HG02588 (cell line): Measurements from ENCODE around the gene CRIP1.

ENCODE experiments used
- ATAC-seq: cut with Tn5 transposase; IDR thresholded peaks from one replicate; pipeline ENCODE4 v1.9.1; 2021; ENCODE audit warnings: mild to moderate bottlenecking, moderate library complexity; ENCODE audit not compliant: unreplicated experiment

Gene CRIP1

DNA sequence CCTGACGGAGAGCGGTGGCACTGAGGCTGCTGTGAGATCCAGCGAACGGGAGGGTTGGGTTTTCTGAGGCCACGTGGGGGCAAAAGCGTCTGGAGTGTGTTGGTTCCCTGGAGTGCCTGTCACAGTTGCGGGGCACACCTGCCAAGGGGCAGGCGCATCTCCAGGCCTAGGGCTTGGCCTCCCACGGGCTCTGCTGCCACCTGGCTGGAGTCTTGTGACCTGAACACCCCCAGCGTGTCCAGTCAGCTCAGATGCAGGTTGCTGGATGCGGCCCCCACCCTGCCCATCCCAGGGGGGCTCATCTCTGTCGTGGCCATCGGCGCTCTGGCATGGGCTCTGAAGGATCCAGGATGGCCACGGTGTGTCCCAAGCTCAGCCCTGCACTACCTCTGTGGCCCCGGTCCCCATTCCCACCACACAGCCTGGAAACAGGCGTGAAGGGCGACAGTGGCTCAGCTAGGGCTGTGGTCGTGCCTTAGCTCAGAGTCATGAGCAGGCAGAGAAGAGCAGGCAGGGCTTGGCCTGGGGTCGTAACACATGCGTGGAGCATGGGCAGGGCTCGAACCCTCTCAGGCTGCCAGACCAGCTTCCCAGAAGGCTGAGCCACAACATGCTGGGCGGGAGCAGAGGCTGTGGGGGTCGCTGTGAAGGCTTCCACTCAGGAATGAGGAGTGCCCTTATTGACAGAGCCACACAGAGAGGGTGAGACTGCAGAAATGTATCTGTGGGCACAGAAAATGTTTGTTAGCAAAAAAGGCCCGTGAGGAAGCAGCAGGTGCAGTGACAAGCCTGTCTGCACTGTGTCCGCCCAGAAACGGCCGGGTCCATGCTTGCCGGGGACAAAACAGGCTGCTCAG is 35.6 kb upstream of the CRIP1 start:
- no peak for ATAC-seq

DNA sequence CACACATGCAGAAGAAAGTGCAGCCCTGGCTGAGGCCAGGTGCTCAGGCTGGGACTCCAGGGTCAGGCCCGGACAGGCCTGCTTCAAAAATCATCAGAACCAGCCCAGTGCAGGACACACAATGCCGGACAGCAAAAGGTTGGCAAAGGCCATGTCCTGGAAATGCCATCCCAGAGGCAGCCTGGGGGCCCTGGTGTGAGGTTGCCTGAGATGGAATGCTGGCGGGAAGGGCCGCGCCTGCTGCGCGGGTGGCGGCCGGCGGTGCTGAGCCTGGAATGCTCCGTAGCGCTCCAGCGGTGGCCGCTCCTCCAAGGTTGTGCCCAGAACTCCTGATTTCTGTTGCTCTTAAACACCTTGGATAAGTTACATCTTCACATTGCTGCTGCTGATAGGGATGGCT is 33.7 kb upstream of the CRIP1 start:
- no peak for ATAC-seq

DNA sequence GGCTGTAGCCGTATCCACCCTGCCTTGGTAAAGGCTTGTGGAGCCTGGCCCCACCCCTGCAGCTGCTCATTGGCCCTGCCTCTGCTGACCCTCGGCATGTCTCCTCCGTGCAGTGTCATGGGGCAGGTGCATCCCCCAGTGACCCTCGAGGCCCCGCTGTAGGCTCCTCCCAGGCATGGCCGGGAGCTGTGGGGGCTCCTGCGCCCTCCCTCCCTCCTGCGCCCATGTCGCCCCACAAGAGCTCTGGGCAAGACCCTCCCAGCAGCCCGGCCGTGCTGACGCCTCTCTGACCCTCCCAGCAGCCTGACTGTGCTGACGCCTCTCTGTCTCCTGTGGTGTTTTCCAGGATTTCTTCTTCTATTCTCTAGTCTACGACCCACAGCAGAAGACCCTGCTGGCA is 32.8 kb upstream of the CRIP1 start:
- ATAC-seq: no peak

DNA sequence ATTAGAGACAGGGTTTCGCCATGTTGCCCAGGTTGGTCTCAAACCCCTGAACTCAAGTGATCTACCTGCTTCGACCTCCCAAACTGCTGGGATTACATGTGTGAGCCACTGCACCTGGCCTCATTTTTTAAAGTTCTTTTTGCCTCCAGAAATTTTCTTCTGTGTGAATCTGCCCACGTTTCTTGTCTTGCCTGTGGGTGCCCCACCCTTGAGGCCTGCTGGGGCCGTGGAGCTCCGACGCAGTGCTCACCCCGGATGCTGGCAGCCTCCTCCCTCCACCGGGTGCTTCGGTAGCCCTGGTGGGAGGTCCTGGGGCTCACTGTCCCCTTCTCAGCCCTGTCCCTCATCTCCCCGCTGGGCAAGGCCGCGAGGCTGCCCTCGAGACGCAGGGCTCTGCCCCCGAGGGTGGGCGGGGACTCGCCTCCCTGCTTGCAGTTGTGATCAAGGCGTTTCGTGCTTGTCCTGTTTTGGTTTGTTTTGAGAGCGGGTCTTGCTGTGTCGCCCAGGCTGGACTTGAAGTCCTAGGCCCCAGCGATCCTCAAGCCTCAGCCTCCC is 31.5 kb upstream of the CRIP1 start:
- ATAC-seq: no peak

DNA sequence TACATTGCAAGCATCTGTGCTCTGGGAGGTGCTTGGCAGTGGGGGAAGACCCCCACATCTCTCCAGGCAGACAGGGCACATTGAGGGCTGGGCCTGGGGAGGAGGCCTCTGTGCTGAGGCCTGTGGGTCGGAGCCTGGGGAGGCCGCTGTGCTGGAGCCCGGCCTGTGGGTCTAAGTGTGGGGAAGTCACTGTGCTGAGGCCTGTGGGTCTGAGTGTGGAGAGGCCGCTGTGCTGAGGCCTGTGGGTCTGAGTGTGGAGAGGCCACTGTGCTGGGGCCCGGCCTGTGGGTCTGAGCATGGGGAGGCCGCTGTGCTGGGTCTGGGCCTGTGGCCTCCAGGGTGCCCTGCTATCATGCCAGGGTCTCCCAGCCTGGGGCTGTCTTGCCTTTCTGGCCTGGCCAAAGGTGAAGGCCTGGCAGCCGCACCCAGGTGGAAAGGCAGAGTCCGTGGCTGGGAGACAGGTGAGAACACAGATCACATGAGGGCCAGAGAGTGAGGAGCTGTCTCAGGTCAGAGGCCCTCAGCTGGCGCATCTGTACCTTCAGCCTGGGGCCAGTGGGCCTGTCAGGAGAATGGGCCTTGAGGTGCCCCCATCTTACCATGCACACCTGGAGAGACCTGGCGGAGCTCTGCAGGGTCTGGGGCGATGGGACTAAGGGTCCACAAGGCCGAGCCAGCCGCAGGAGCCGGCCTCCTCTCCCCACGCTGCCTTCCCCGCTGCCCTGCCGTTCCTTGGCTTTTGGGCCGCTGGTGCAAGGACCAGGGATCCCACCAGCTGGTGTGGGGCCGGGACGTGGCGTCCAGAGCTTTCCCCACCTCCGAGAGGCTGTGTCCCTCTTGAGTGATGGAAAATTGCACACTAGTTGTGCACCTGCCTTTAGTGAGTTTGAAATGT is 30.7 kb upstream of the CRIP1 start:
- ATAC-seq: no peak

DNA sequence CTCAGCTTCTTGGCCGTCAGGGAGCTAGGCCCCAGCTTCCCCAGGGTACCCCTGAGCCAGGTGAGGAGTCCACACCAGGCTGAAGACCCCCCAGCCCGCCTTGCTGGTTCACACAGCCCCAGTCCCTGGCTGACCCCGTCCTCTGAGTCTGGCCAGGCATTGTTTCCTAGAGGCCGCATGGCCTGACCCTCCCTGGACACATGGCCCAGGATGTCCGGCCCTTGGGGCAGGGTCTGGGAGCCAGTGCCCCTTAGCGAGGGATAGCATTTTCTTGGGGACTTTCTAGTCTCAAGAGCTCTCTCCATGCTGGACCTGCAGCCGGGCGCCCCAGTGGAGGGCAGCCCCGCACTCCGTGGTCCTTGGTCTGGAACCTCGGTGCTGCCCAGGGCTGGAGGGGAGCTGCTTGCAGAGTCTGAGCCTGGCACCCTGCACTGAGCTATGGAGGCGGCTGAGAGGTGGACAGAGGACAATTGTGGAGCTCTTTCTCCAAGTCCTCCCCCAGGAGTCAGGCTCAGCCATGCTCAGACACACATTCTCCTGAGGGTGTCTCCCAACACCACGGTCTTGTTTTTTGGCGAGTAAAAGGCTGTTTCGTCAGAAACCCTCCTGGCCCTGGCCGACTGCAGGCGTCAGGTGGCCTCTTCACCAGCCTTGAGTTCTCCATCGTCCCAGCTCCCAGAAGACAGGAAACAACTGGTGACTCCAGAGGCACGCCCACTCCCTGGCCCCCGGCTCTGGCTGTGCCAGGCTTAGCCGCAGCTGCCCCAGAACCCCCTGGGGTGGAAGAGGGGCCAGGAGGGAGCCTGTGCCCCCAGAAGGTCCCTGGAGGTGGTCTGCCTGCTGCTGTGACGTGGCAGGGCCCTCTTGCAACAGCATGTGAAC is 29.7 kb upstream of the CRIP1 start:
- no peak for ATAC-seq

DNA sequence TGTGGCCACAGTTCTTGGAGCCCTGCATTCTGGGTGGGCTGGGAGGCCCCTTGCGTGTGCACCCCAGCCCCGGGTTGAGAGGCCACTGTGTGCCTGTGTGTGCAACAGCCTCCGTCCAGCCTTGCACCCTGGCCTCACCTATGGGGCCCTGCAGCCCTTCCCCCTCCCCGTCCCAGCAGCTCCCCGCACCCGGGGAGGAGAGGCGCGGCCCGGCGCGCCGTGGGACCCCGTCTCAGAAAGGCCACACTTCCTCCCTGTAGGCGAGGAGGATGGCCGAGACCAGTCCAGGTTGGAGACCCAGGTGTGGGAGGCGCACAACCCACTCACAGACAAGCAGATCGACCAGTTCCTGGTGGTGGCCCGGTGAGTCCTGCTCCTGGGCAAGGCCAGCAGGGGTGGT is 28.7 kb upstream of the CRIP1 start:
- ATAC-seq: no peak

DNA sequence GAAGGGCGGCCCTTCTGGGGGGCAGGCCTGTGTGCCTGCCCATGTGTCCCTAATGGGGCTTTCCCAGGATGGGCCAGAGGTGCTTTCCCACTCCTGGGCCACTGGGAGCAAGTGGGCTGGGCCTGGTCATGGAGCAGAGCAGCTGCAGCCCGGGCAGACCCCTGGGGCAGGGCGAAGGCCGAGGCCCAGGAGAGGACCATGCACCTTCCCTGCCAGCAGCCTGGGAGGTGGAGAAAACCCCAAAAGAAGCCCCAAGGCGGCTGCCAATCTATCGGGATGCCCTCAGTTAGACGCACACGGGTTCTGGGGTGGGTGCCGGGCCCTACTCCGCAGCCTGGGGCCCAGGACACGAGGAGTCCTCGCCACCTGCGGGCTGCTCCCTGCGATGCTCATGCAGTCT is 28.1 kb upstream of the CRIP1 start:
- no peak for ATAC-seq

DNA sequence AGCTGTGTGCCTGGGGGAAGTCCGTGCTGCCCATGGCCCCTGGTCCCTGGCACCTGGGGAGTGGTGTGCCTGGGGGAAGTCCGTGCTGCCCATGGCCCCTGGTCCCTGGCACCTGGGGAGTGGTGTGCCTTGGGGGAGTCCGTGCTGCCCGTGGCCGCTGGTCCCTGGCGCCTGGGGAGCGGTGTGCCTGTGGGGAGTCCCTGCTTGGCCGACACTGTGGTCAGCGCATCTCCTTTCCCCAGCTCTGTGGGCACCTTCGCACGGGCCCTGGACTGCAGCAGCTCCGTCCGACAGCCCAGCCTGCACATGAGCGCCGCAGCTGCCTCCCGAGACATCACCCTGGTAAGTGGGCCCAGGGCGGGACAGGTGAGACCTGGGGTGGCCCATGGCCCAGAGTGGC is 26.6 kb upstream of the CRIP1 start:
- no peak for ATAC-seq

DNA sequence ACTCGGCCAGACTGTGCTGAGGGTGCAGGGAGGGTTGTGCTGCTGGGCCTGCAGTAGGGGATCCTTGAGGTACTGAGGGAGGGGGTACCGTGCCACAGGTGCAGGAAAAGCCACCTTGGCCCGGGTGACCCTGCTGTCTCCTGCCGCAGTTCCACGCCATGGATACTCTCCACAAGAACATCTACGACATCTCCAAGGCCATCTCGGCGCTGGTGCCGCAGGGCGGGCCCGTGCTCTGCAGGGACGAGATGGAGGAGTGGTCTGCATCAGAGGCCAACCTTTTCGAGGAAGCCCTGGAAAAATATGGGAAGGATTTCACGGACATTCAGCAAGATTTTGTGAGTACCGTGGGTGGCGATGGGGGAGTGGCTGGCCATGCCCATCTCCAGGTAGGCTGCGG is 26.1 kb upstream of the CRIP1 start:
- no peak for ATAC-seq

DNA sequence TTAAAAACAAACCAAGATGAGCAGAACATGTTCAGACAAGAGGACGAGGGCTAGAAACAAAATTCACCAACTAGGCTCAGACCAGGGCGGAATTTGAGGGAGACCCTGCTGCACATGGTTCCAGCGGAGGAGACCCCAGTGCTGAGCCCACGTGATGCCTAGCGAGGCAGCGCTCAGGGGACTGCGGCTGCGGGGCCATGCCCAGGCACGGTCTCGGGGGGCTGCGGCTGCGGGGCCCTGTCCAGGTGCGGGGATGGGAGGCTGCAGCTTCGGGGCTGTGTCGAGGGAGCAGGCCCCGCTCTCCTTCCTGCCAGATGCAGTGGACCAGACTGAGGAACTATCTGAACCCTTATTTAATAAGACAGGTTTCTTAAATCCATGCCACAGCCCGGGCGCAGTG is 24.8 kb upstream of the CRIP1 start:
- no peak for ATAC-seq

DNA sequence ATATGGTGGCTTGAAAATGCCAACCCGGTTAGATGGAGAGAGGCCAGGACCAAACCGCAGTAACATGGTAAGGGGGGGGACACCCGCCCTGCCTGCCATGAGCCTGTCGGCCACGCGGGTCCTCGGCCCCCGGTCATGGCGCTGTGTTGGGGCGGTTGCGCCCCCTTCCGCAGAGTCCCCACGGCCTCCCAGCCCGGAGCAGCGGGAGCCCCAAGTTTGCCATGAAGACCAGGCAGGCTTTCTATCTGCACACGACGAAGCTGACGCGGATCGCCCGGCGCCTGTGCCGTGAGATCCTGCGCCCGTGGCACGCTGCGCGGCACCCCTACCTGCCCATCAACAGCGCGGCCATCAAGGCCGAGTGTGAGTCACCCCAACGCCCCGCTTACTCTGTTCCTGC is 22.2 kb upstream of the CRIP1 start:
- no peak for ATAC-seq

DNA sequence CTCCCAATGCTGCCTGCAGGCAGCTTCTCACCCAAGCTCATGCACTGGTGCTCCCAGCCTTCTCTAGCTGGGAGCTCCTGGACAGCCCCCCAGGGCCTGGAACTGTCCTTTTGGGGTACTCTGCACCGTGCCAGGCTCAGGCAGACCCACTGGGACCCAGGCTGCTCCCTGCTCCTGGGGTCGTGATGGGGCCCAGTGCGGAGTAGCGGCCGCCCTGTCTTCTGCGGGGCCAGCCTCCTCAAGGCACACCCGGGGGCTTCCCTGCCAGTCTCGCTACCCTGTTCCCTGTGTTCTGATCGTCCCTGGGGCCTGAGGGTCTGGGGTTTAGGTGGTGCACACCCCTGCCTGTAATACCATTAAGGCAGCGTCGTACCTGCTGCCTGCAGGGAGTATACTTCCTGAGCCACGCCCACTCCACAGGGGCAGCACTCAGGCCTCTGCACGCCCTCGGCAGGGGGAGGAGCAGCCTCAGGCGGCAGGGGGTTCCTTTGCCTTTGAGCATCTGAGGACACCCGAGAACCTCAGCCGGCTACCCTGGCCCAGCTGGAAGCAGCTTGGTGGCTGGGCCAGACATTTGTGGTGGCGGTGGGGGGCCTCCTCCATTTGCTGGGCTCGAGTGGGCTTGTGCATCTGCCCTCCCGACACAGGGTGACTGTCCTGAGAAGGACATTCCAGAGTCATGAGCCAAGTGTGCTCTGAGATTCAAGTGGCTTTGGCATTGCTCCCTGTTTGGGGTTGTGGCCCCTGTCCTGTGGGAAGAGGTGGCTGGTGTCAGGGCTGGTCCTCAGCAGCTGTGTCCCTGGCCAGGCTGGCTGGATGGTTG is 21.3 kb upstream of the CRIP1 start:
- ATAC-seq: no peak

DNA sequence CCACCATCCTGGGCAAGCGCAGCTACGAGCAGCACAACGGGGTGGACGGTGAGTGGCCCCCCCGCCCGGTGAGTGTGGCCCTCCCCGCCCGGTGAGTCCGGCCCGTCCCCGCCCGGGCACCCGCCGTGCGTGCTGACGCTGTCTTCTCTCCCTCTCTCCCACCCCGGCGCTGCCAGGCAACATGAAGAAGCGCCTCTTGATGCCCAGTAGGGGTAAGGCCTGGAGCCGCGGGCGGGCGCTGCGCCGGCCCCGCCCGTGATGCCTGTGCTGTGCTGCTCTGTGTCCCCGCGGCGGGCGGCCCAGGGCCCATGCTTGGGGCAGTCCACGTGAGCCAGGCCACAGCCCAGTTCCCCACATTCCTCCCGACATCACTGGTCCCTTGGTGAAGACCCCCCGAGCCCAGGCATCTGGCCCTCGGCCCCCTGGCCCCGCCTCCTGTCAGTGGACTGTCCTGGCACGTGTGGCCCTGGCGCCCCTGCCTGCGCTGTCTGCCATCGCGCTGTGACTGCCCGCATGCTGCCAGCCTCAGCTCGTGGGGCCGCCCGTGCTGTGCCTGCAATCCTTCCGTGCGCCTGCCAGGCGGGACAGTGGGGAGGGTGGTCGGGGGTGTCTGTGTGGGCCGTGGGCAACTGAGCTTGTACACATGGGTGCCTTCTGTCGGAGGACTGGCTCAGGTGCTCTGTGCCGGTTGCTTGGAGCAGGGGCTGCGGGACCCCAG is 20.0 kb upstream of the CRIP1 start:
- ATAC-seq: no peak

DNA sequence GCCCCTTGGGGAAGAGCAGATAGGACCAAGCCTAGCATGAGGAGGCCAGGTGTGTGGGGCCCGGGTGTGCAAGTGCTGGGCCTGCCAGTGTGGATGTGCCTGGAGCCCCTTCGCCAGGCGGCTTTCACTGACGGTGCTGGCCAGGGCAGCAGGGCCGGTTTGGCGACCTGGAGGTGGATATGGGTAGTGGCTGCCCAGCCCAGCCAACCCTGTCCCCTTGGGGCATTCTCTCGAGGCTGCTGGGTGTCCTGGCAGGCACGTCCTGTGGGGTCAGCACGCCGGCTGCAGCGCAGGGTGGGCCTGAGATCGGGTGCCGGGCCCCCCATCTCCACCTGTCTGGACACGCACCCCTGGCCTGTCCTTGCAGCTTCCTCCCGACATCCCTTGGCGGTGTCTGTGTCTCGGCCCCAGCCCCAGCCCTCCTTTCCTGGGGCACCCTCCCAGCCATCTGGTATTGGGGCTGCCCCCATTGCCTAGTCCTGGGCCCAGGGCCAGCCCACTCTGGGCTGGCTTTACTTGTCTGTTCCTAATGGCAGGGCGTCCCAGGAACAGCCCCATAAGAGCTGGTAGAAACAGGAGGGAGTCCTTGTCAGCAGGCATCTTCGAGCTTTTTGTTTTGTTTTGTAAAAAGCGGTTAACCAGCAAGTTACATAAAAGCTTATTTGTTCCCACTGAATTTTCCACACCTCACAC is 19.3 kb upstream of the CRIP1 start:
- ATAC-seq: no peak

DNA sequence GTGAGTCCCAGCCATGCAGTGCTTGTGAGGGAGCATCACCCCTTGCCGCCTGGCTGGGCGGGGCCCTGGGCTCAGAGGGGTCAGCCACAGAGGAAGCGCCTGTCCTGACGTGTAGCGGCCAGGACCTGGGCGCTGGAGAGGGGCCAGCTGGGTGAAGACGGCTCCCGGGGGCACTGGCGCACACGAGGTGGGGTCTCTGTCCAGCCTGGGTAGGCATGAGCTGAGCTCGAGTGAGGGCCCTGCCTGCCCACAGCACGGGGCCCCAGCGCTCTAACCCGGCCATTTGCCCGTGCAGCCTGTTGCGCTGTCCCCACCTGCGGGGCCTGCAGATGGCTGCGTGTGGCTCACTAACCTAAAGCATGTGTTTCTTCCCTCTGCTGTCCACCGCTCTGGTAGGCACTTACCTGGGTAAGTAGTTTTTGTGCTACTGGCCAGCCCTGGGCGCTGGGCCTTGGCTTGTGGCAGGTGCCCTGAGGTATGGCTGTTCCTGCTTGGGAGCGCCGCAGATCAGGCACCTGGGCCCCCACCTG is 18.7 kb upstream of the CRIP1 start:
- no peak for ATAC-seq

DNA sequence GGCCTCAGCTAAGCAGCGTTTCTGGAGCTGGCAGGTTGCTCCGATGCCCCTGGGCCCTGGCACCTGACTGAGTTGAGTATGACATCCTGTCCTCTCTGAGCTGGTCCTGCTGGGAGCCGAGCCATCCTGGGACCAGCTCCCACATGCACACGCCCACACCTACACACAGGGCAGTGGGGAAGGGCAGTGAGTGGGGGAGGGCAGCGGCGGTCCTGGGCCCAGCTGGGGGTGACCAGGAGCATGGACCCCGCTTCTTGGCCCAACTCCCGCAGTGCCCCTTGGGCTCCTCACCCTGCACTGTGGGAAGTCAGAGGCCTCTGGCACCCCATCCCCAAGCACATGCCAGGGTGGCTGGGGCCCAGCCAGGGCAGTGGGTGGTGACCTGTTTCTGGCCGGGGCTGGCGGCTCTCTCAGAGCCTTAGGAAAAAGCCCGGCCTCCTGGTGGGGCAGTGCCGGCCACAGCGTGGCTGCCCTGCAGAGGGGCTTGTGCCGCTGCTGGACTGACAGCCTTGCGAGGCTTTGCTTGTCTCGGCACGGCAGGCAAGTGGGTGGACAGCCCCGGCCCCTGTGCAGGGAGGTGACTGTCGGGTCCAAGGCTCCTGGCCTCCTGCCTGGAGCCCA is 18.0 kb upstream of the CRIP1 start:
- ATAC-seq: no peak
